Stomach smooth muscle (tissue), 2 donors: Measurements from ENCODE around the gene FADS3.
A peak's percentile ranks its signal among the peaks of the same experiment; 100 is the strongest.

Source experiments
- H3K27ac ChIP-seq: one replicate; pipeline ENCODE4 v1.7.0; 2013; ENCODE audit warnings: mild to moderate bottlenecking, low read length, inconsistent platforms
- H3K27me3 ChIP-seq, 2 donors: one replicate each; pipeline ENCODE4 v1.7.0; 2013; ENCODE audit warnings: low read length in 2 of 2; ENCODE audit not compliant: insufficient read depth in 2 of 2, control insufficient read depth in 1 of 2
- H3K36me3 ChIP-seq, 2 donors: one replicate each; pipeline ENCODE4 v1.7.0; 2013; ENCODE audit warnings: low read length in 2 of 2; ENCODE audit not compliant: control insufficient read depth in 2 of 2, insufficient read depth in 2 of 2
- H3K4me1 ChIP-seq: one replicate; pipeline ENCODE4 v1.7.0; 2013; ENCODE audit warnings: low read length; ENCODE audit not compliant: control insufficient read depth, insufficient read depth
- H3K4me3 ChIP-seq, 2 donors: one replicate each; pipeline ENCODE4 v1.7.0; 2013; ENCODE audit warnings: low read length in 2 of 2
- H3K9ac ChIP-seq, 2 donors: one replicate each; pipeline ENCODE4 v1.7.0; 2013; ENCODE audit warnings: low read length in 2 of 2, mild to moderate bottlenecking in 1 of 2
- H3K9me3 ChIP-seq, 2 donors: one replicate each; pipeline ENCODE4 v1.7.0; 2013; ENCODE audit warnings: low read length in 2 of 2; ENCODE audit not compliant: control insufficient read depth in 2 of 2
- donor health status: healthy.
- donor health status: Pancreatic carcinoma.

FADS3 gene

DNA sequence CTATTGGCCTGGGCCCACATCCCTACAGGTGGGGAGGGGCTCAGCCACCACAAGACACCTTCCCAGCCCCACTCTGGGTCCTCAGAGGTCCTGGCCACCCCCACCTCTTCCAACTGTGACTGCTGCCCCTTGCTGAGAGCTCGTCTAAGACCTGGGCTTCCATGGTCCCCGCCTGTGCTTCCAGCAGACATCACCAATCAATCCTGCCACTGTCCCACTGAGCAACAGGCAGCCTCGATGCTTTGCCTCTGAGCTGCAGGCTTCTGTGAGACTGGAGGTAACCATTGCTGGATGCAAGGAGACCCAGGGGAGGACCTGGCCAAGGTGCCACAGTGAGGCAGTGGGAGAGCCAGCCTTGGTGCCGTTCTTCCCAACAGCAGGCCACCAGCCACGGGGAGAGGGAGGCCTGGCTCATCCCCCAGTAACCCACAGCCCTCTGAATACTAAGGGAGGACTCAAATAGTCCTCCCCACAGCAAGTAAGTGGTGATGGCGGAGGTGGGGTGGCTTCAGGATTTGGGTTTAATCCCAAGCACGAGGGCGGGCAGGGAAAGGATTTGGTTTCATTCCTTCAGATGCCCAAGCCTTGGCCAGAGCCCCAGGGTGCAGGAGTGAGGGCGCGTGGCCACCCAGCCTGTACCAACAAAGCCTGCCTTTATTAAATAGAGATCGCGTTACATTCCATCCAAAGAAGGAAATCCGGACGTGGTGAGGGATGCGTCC is 5.5 kb upstream of the FADS3 start:
- H3K4me1 ChIP-seq: peaks cover 18% of the 10 kb centered on the region
- H3K9ac ChIP-seq: no peak overlapping the region
- H3K27me3 ChIP-seq: no peaks in the 10 kb centered on the region
- no peak overlapping the region for H3K4me3 ChIP-seq
- no peaks in the 10 kb centered on the region for H3K9me3 ChIP-seq
- H3K36me3 ChIP-seq: no peaks in the 10 kb centered on the region
- no peak overlapping the region for H3K27ac ChIP-seq

GRCh38 chr11:61895718-61896059 is 4.3 kb upstream of the FADS3 start:
- no peaks in the 10 kb centered on the region for H3K36me3 ChIP-seq
- H3K9me3 ChIP-seq: no peaks in the 10 kb centered on the region
- no peak overlapping the region for H3K9ac ChIP-seq
- H3K27me3 ChIP-seq: no peaks in the 10 kb centered on the region
- H3K27ac ChIP-seq: no peak overlapping the region
- H3K4me1 ChIP-seq: peaks cover 25% of the 10 kb centered on the region
- no peak overlapping the region for H3K4me3 ChIP-seq

- Histone ChIP-seq H3K9ac (no peak overlapping the region), H3K27me3 (no peaks in the 10 kb centered on the region), H3K4me3 (no peak overlapping the region), H3K4me1 (peaks cover 30% of the 10 kb centered on the region), H3K27ac (no peak overlapping the region), H3K36me3 (no peaks in the 10 kb centered on the region), H3K9me3 (no peaks in the 10 kb centered on the region)
These were observed 3.8 kb upstream of the FADS3 start for GRCh38 chr11:61895046-61895717.

DNA sequence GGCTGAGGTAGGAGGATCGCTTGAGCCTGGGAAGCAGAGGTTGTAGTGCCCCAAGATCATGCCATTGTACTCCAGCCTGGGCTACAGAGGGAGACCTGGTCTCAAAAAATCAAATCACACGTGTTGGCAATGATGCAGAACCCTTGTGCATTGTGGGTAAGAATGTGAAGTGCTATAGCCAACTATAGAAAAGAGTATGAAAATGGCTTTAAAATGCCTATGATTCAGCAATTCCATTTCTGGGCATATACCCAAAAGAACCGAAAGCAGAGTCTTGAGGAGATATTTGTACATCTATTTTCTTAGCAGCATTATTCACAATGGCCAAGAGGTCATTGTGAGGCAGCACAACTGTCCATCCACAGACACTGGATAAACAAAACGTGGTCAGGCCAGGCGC is 2.6 kb upstream of the FADS3 start:
- Histone ChIP-seq H3K36me3 (no peaks in the 10 kb centered on the region), H3K9ac (no peak overlapping the region), H3K27ac (no peak overlapping the region), H3K4me1 (peaks cover 23% of the 10 kb centered on the region), H3K27me3 (no peaks in the 10 kb centered on the region), H3K9me3 (no peaks in the 10 kb centered on the region), H3K4me3 (no peak overlapping the region)

DNA sequence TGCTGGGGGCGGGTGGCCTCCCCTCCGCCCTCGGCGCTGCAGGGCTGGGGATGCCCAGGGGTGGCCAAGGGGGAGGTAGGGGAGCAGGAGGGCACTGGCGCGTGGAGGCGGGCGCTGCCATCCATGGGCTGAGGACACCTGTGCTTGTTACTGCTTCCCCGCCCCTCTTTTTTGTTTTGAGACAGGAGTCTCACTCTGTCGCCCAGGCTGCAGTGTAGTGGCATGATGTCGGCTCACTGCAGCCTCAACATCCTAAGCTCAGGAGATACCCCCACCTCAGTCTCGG is 683 bp upstream of the FADS3 start:
- H3K9ac ChIP-seq: peak overlapping the region; percentile 2 to 29
- H3K27ac ChIP-seq: peak overlapping the region; percentile 67
- H3K9me3 ChIP-seq: no peaks in the 10 kb centered on the region
- no peaks in the 10 kb centered on the region for H3K36me3 ChIP-seq
- H3K4me1 ChIP-seq: peaks cover 32% of the 10 kb centered on the region
- peak overlapping the region; percentile 22 to 70 for H3K4me3 ChIP-seq
- no peaks in the 10 kb centered on the region for H3K27me3 ChIP-seq

- Histone ChIP-seq H3K4me1 (peaks cover 36% of the 10 kb centered on the region), H3K27ac (peak overlapping the region; percentile 37), H3K4me3 (peak overlapping the region; percentile 70 to 84), H3K9ac (peak overlapping the region; percentile 66 to 69), H3K27me3 (no peaks in the 10 kb centered on the region), H3K36me3 (no peaks in the 10 kb centered on the region), H3K9me3 (no peaks in the 10 kb centered on the region)
These were observed 615 bp downstream of the FADS3 start for GRCh38 chr11:61890529-61891330.

GRCh38 chr11:61889831-61890230 is 1.5 kb downstream of the FADS3 start:
- Histone ChIP-seq H3K4me3 (no peak overlapping the region), H3K4me1 (peaks cover 36% of the 10 kb centered on the region), H3K27ac (no peak overlapping the region)

GRCh38 chr11:61888590-61888989 is 2.8 kb downstream of the FADS3 start:
- Histone ChIP-seq H3K4me1 (peaks cover 36% of the 10 kb centered on the region), H3K9me3 (no peaks in the 10 kb centered on the region), H3K27me3 (no peaks in the 10 kb centered on the region), H3K4me3 (no peak overlapping the region), H3K36me3 (no peaks in the 10 kb centered on the region), H3K9ac (no peak overlapping the region), H3K27ac (peak overlapping the region; percentile 58)

More at GRCh38 chr11:61889831-61890230, 1.5 kb downstream of the FADS3 start:
- Histone ChIP-seq H3K27me3 (no peaks in the 10 kb centered on the region), H3K36me3 (no peaks in the 10 kb centered on the region), H3K9me3 (no peaks in the 10 kb centered on the region), H3K9ac (peak overlapping the region in 1 of 2 donors; percentile 28)

- no peaks in the 10 kb centered on the region for H3K9me3 ChIP-seq
- H3K4me3 ChIP-seq: no peak overlapping the region
- H3K36me3 ChIP-seq: no peaks in the 10 kb centered on the region
- peak overlapping the region in 1 of 2 donors; percentile 2 for H3K9ac ChIP-seq
- H3K27ac ChIP-seq: peak overlapping the region; percentile 58
- peaks cover 36% of the 10 kb centered on the region for H3K4me1 ChIP-seq
- no peaks in the 10 kb centered on the region for H3K27me3 ChIP-seq
These were observed 3.4 kb downstream of the FADS3 start for GRCh38 chr11:61887839-61888494.

DNA sequence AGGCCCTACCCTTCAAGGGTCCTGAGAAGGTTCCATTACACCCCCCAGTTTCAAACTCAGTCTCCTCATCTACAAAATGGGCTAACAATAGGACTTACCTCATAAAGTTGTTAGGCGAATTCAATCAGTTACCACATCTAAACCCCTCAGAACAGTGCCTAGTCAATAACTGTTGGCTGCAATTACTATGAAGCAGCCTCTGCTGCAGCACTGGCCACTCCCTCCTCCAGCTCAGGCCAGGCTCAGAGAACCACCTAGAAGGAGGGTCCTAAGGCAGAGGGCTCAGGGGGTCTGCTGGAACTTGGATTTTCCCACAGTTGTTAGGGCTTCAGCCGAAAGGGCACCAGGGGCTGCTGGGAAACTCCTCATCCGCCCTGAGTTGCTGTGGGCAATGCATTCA is 4.7 kb downstream of the FADS3 start:
- Histone ChIP-seq H3K4me3 (no peak overlapping the region), H3K27me3 (no peaks in the 10 kb centered on the region), H3K9ac (no peak overlapping the region), H3K36me3 (no peaks in the 10 kb centered on the region), H3K4me1 (peaks cover 31% of the 10 kb centered on the region), H3K27ac (no peak overlapping the region), H3K9me3 (no peaks in the 10 kb centered on the region)
